SK-N-SH (cell line): ENCODE data around the gene PDE4C. TPM values are rescaled to one million over a fixed set of nuclear protein-coding genes. Genes with fewer than 3 reads are reported as not detected.

ENCODE experiments used
- CTCF ChIA-PET: fragments of 300-600, 350-600 bp; formaldehyde crosslinking; extraction: SDS; loops from one replicate; lab custom pipeline; 2021; lab: Yijun Ruan, JAX
- POLR2A ChIA-PET: fragments of 350-600 bp; sonication (Branson Sonifier 250); formaldehyde crosslinking; extraction: SDS; loops from one replicate; lab custom pipeline; 2020; ENCODE audit warnings: antibody characterized with exemption, inconsistent platforms; lab: Yijun Ruan, JAX
- DNase-seq: peaks from one replicate; pipeline ENCODE4 v3.0.0; 2012
- H2AFZ ChIP-seq: fragments of 200-600 bp; sonication (generic); 2 replicates; pipeline ENCODE4 v1.8.1; 2016; ENCODE audit warnings: antibody characterized with exemption, mild to moderate bottlenecking, low read depth
- H3F3A ChIP-seq: fragments of 200-600 bp; sonication (generic); replicated peaks from 2 replicates; pipeline ENCODE3; 2016; ENCODE audit warnings: antibody characterized with exemption, mild to moderate bottlenecking; ENCODE audit not compliant: insufficient read depth
- H3K27ac ChIP-seq, 2 experiments: fragments of 200-500 bp in 1 of 2; fragments of 200-600 bp in 1 of 2; sonication (Bioruptor generic) in 1 of 2; sonication (generic), shearing (Covaris generic) in 1 of 2; 2 replicates each; pipeline versions ENCODE4 v1.5.1 to v1.6.1; 2014 to 2016; ENCODE audit warnings: low read depth in 2 of 2, inconsistent platforms in 1 of 2, low read length in 1 of 2, mild to moderate bottlenecking in 1 of 2, mixed read lengths in 1 of 2
- H3K27me3 ChIP-seq: fragments of 200-600 bp; sonication (generic), shearing (Covaris generic); 2 replicates; pipeline ENCODE4 v1.6.1; 2016; ENCODE audit warnings: mixed run types; ENCODE audit not compliant: insufficient read depth
- H3K36me3 ChIP-seq, 2 experiments: fragments of 200-500 bp in 1 of 2; fragments of 200-600 bp in 1 of 2; sonication (Bioruptor generic) in 1 of 2; sonication (generic) in 1 of 2; replicated peaks in 1 of 2; 2 replicates each; pipeline versions ENCODE3 to v1.5.1; 2014 to 2016; ENCODE audit warnings: low read length in 1 of 2, mild to moderate bottlenecking in 1 of 2; ENCODE audit not compliant: insufficient read depth in 2 of 2, control insufficient read depth in 1 of 2
- H3K4me1 ChIP-seq, 2 experiments: fragments of 200-500 bp in 1 of 2; fragments of 200-600 bp in 1 of 2; sonication (Bioruptor generic) in 1 of 2; sonication (generic), shearing (Covaris generic) in 1 of 2; 2 replicates each; pipeline versions ENCODE4 v1.5.1 to v1.6.1; 2014 to 2016; ENCODE audit warnings: low read depth in 1 of 2, low read length in 1 of 2, mixed run types in 1 of 2; ENCODE audit not compliant: insufficient read depth in 2 of 2, control insufficient read depth in 1 of 2
- H3K4me2 ChIP-seq: fragments of 200-600 bp; sonication (generic), shearing (Covaris generic); 2 replicates; pipeline ENCODE4 v1.6.1; 2017; ENCODE audit warnings: mixed run types
- H3K4me3 ChIP-seq, 2 experiments: fragments of 200-500 bp in 1 of 2; fragments of 200-600 bp in 1 of 2; sonication (Bioruptor generic) in 1 of 2; sonication (generic), shearing (Covaris generic) in 1 of 2; 2 replicates each; pipeline versions ENCODE4 v1.5.1 to v1.8.1; 2014 to 2016; ENCODE audit warnings: low read depth in 2 of 2, inconsistent platforms in 1 of 2, low read length in 1 of 2, mild to moderate bottlenecking in 1 of 2, mixed read lengths in 1 of 2, moderate library complexity in 1 of 2
- H3K79me2 ChIP-seq: fragments of 200-600 bp; sonication (generic); 2 replicates; pipeline ENCODE4 v1.8.1; 2017; ENCODE audit warnings: mild to moderate bottlenecking; ENCODE audit not compliant: insufficient read depth
- H3K9ac ChIP-seq: fragments of 200-600 bp; sonication (generic); 2 replicates; pipeline ENCODE4 v1.6.1; 2017; ENCODE audit warnings: mixed run types
- H3K9me2 ChIP-seq: fragments of 200-600 bp; sonication (generic); 2 replicates; pipeline ENCODE4 v1.6.1; 2017; ENCODE audit warnings: mixed run types
- H3K9me3 ChIP-seq: fragments of 200-600 bp; sonication (generic); 2 replicates; pipeline ENCODE4 v1.6.1; 2017; ENCODE audit warnings: mixed run types, mild to moderate bottlenecking, moderate library complexity
- H4K20me1 ChIP-seq: fragments of 200-600 bp; sonication (generic); 2 replicates; pipeline ENCODE4 v1.6.1; 2017; ENCODE audit warnings: mild to moderate bottlenecking, mixed run types; ENCODE audit not compliant: insufficient read depth
- CHD2 ChIP-seq: fragments of 150-350 bp; IDR thresholded peaks from 2 replicates; pipeline ENCODE4 v1.6.1; 2018; ENCODE audit warnings: low read length; ENCODE audit not compliant: partially characterized antibody
- ELF1 ChIP-seq: IDR thresholded peaks from 2 replicates; pipeline ENCODE4 v1.4.0; 2012
- EZH2phosphoT487 ChIP-seq: fragments of 200-600 bp; sonication (generic); IDR thresholded peaks from 2 replicates; pipeline ENCODE4 v1.6.1; 2017; ENCODE audit warnings: low read depth, mixed run types, mild to moderate bottlenecking, antibody characterized with exemption, moderate library complexity, borderline replicate concordance
- GABPA ChIP-seq: IDR thresholded peaks from 2 replicates; pipeline ENCODE4 v1.4.0; 2012; ENCODE audit warnings: low read depth, mild to moderate bottlenecking
- POLR2AphosphoS5 ChIP-seq: IDR thresholded peaks from 2 replicates; pipeline ENCODE4 v1.6.1; 2012; ENCODE audit warnings: low read depth, low read length
- RAD21 ChIP-seq: IDR thresholded peaks from 2 replicates; pipeline ENCODE4 v1.6.1; 2012; ENCODE audit warnings: mild to moderate bottlenecking, low read length
- RCOR1 ChIP-seq: fragments of 150-350 bp; IDR thresholded peaks from 2 replicates; pipeline ENCODE4 v1.6.1; 2017; ENCODE audit warnings: antibody characterized with exemption, low read length
- RFX5 ChIP-seq: IDR thresholded peaks from 2 replicates; pipeline ENCODE4 v1.6.1; 2012; ENCODE audit warnings: mild to moderate bottlenecking, improper control_type of control experiment, low read length
- RXRA ChIP-seq: IDR thresholded peaks from 2 replicates; pipeline ENCODE4 v1.4.0; 2012; ENCODE audit warnings: low read depth, mild to moderate bottlenecking, borderline replicate concordance
- SMC3 ChIP-seq: IDR thresholded peaks from 2 replicates; pipeline ENCODE4 v1.6.1; 2012; ENCODE audit warnings: low read depth, low read length, improper control_type of control experiment
- TAF1 ChIP-seq: IDR thresholded peaks from 2 replicates; pipeline ENCODE4 v1.6.1; 2012; ENCODE audit warnings: low read depth, mild to moderate bottlenecking, low read length, moderate library complexity, borderline replicate concordance
- TEAD4 ChIP-seq: IDR thresholded peaks from 2 replicates; pipeline ENCODE4 v1.4.0; 2012; ENCODE audit warnings: mild to moderate bottlenecking, borderline replicate concordance; ENCODE audit not compliant: insufficient read depth
- YY1 ChIP-seq: IDR thresholded peaks from 2 replicates; pipeline ENCODE4 v1.4.0; 2012; ENCODE audit warnings: low read depth, mild to moderate bottlenecking
- WGBS: methylation state at CpG from one replicate; pipeline ENCODE4 v1.1.6; 2017; ENCODE audit warnings: low lambda C conversion rate; 5-methylcytosine and 5-hydroxymethylcytosine counted together
- polyA plus RNA-seq, 3 experiments: library from polyadenylated mRNA; depleted of rRNA; stranded (reverse); fragments of >200 nt; gene quantifications; 2 replicates each; pipeline ENCODE4 v1.2.3, GENCODE V29; 2012
- TF ChIP-seq, protein P1 (sequence below): IDR thresholded peaks from 2 replicates; pipeline ENCODE4; 2012
- TF ChIP-seq, protein P2 (sequence below): fragments of 150-350 bp; IDR thresholded peaks from 2 replicates; pipeline ENCODE4 v1.6.1; 2017; ENCODE audit warnings: antibody characterized with exemption, low read length, low read depth, borderline replicate concordance
- TF ChIP-seq, protein P3 (sequence below): fragments of 150-350 bp; IDR thresholded peaks from 2 replicates; pipeline ENCODE4 v1.6.1; 2016; ENCODE audit warnings: mild to moderate bottlenecking, low read depth, low read length

PDE4C gene
- polyA plus RNA-seq, 1 of the 3 experiments (the other 2 are of a cell fraction): 0.36 TPM

DNA sequence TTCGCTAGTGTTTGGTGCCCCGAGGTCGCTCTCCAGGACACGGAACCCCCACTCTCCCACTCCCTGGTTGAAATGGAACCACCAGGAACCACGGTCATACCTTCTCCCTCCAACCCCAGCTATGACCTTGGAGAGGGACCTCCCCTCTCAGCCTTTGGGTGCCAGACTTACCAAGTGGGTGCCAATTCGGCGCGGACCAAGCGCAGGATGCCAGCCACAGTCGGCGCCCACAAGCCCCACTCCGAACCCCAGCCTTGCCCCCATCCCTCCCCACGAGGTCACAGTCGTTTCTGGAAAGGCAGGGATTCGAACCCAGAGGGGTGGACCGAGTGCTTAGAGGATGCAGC is 910 bp downstream of the PDE4C start:
- Histone ChIP-seq H3K27me3 (no peaks in the 10 kb centered on the region), H3K79me2 (no peaks in the 10 kb centered on the region), H4K20me1 (no peaks in the 10 kb centered on the region), H3K9ac (no peak overlapping the region), H3K9me2 (no peaks in the 10 kb centered on the region), H2AFZ (no peak overlapping the region), H3K27ac (no peak overlapping the region), H3K9me3 (no peaks in the 10 kb centered on the region), H3F3A (no peaks in the 10 kb centered on the region), H3K4me2 (no peak overlapping the region), H3K4me1 (peaks cover 0 to 19% of the 10 kb centered on the region in 2 experiments; a peak in 1 of 4 replicates), H3K36me3 (no peaks in the 10 kb centered on the region), H3K4me3 (no peak overlapping the region)
- 65% methylated on average over 12 of the region's 16 CpGs for WGBS
- no peak for DNase-seq
- ChIA-PET POLR2A (interaction anchor here (1.2 kb wide), 1 partner anchor 24 kb away, joined by 3 read pairs; no protein-coding TSS in a partner anchor), CTCF (interaction anchor here (0.6 to 9.4 kb wide), 9 partner anchors 11 to 113 kb away, joined by 3 to 81 read pairs (median 3); partner anchors contain the start of gene MPV17L2)
- TF ChIP-seq RCOR1 (no peak), TAF1 (no peak), RAD21 (no peak), TEAD4 (no peak), GABPA (no peak), EZH2phosphoT487 (no peak), RFX5 (no peak), SMC3 (no peak), ELF1 (no peak), RXRA (no peak), YY1 (no peak), CHD2 (no peak), POLR2AphosphoS5 (no peak)
- TF ChIP-seq, protein P1, sequence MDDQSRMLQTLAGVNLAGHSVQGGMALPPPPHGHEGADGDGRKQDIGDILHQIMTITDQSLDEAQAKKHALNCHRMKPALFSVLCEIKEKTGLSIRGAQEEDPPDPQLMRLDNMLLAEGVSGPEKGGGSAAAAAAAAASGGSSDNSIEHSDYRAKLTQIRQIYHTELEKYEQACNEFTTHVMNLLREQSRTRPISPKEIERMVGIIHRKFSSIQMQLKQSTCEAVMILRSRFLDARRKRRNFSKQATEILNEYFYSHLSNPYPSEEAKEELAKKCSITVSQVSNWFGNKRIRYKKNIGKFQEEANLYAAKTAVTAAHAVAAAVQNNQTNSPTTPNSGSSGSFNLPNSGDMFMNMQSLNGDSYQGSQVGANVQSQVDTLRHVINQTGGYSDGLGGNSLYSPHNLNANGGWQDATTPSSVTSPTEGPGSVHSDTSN: no peak
- TF ChIP-seq, protein P2, sequence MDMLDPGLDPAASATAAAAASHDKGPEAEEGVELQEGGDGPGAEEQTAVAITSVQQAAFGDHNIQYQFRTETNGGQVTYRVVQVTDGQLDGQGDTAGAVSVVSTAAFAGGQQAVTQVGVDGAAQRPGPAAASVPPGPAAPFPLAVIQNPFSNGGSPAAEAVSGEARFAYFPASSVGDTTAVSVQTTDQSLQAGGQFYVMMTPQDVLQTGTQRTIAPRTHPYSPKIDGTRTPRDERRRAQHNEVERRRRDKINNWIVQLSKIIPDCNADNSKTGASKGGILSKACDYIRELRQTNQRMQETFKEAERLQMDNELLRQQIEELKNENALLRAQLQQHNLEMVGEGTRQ: no peak
- TF ChIP-seq, protein P3, sequence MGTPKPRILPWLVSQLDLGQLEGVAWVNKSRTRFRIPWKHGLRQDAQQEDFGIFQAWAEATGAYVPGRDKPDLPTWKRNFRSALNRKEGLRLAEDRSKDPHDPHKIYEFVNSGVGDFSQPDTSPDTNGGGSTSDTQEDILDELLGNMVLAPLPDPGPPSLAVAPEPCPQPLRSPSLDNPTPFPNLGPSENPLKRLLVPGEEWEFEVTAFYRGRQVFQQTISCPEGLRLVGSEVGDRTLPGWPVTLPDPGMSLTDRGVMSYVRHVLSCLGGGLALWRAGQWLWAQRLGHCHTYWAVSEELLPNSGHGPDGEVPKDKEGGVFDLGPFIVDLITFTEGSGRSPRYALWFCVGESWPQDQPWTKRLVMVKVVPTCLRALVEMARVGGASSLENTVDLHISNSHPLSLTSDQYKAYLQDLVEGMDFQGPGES: no peak
